Measurements from ENCODE around the gene CACHD1. TPM values are rescaled to one million over a fixed set of nuclear protein-coding genes. Genes with fewer than 3 reads are reported as not detected.

Gene CACHD1
- total RNA-seq, 1 experiment from 2014 or later = 8.4 TPM

- Histone ChIP-seq H4K20me1 (ENCODE audit: insufficient read depth) (no peaks in the 10 kb centered on the region), H3K79me2 (ENCODE audit: insufficient read depth, low read length) (no peaks in the 10 kb centered on the region), H3K9me3 (ENCODE audit: control insufficient read depth in 1 of 2, insufficient read depth in 1 of 2, low read depth in 1 of 2, low read length in 2 of 2) (no peaks in the 10 kb centered on the region), H3K27me3 (ENCODE audit: insufficient read depth, low read length) (no peaks in the 10 kb centered on the region), H3K36me3 (ENCODE audit: control insufficient read depth in 1 of 2, insufficient read depth in 2 of 2, low read length in 2 of 2) (no peaks in the 10 kb centered on the region), H3K4me3 (replicated peaks in 1 of 2; ENCODE audit: low read depth in 1 of 2, low read length in 2 of 2) (no peak overlapping the region), H3K9ac (ENCODE audit: low read length) (no peak overlapping the region), H3K4me1 (ENCODE audit: control insufficient read depth in 1 of 2, insufficient read depth in 2 of 2, low read length in 2 of 2) (no peaks in the 10 kb centered on the region), H3K9me2 (ENCODE audit: insufficient read depth) (no peaks in the 10 kb centered on the region), H3K27ac (ENCODE audit: low read depth, low read length) (no peak overlapping the region), H2AFZ (ENCODE audit: low read depth, low read length, poor library complexity, severe bottlenecking) (no peak overlapping the region), H3K4me2 (ENCODE audit: low read length) (no peak overlapping the region)
- CTCF ChIA-PET = no interaction called here
- RAD21 ChIA-PET (ENCODE audit: low non-redundant PET in 1 of 2, low total read pairs in 2 of 2, uncharacterized antibody in 2 of 2, unreplicated experiment in 2 of 2) = no interaction called here
- no TSS peak for BruUV-seq (replicated peaks)
- TF ChIP-seq SIN3A (IDR thresholded peaks at IDR 0.05; ENCODE audit: low read depth) (no peak), ZFX (IDR thresholded peaks at IDR 0.05) (no peak), JUND (IDR thresholded peaks at IDR 0.05) (no peak)
- TF ChIP-seq, protein P1, sequence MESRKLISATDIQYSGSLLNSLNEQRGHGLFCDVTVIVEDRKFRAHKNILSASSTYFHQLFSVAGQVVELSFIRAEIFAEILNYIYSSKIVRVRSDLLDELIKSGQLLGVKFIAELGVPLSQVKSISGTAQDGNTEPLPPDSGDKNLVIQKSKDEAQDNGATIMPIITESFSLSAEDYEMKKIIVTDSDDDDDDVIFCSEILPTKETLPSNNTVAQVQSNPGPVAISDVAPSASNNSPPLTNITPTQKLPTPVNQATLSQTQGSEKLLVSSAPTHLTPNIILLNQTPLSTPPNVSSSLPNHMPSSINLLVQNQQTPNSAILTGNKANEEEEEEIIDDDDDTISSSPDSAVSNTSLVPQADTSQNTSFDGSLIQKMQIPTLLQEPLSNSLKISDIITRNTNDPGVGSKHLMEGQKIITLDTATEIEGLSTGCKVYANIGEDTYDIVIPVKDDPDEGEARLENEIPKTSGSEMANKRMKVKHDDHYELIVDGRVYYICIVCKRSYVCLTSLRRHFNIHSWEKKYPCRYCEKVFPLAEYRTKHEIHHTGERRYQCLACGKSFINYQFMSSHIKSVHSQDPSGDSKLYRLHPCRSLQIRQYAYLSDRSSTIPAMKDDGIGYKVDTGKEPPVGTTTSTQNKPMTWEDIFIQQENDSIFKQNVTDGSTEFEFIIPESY (IDR thresholded peaks at IDR 0.05; ENCODE audit: extremely low read depth, insufficient replicate concordance, low read length) = no peak
- DNase-seq (ENCODE audit: low read depth, low spot score) (no peak), ATAC-seq (no peak)
- POLR2A ChIA-PET = no interaction called here
- intact Hi-C loops (cut with micrococcal nuclease) = no loop called here
These were observed 229.4 kb downstream of the CACHD1 start for GRCh38 chr1:64699327-64699726.

DNA sequence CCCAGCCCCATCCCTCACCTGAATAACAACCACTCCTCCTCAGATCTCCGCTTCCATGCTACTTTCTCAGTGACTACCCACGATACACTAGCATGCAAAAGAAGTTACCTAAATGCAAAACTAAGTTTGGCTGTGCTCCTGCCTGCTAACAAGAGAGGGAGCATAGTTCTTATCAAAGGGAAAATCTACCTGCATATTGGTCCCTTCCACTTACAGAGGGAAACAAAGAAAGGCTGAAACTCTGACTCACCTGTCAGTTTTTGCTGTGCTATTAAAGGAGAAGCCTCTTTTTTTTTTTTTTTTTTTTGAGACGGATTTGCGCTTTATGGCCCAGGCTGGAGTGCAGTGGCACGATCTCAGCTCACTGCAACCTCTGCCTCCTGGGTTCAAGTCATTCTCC, 231.1 kb downstream of the CACHD1 start:
- Histone ChIP-seq H3K9ac (ENCODE audit: low read length) (no peak overlapping the region), H3K9me3 (ENCODE audit: control insufficient read depth in 1 of 2, insufficient read depth in 1 of 2, low read depth in 1 of 2, low read length in 2 of 2) (no peaks in the 10 kb centered on the region), H3K4me3 (replicated peaks in 1 of 2; ENCODE audit: low read depth in 1 of 2, low read length in 2 of 2) (no peak overlapping the region), H3K79me2 (ENCODE audit: insufficient read depth, low read length) (no peaks in the 10 kb centered on the region), H2AFZ (ENCODE audit: low read depth, low read length, poor library complexity, severe bottlenecking) (no peak overlapping the region), H3K4me2 (ENCODE audit: low read length) (no peak overlapping the region), H3K9me2 (ENCODE audit: insufficient read depth) (no peaks in the 10 kb centered on the region), H3K27me3 (ENCODE audit: insufficient read depth, low read length) (no peaks in the 10 kb centered on the region), H3K36me3 (ENCODE audit: control insufficient read depth in 1 of 2, insufficient read depth in 2 of 2, low read length in 2 of 2) (no peaks in the 10 kb centered on the region), H4K20me1 (ENCODE audit: insufficient read depth) (no peaks in the 10 kb centered on the region), H3K27ac (ENCODE audit: low read depth, low read length) (no peak overlapping the region), H3K4me1 (ENCODE audit: control insufficient read depth in 1 of 2, insufficient read depth in 2 of 2, low read length in 2 of 2) (no peaks in the 10 kb centered on the region)
- BruUV-seq (replicated peaks) = no TSS peak
- ChIA-PET RAD21 (ENCODE audit: low non-redundant PET in 1 of 2, low total read pairs in 2 of 2, uncharacterized antibody in 2 of 2, unreplicated experiment in 2 of 2) (no interaction called here), CTCF (interaction anchor here (1.3 kb wide), 1 partner anchor 24 kb away, joined by 3 read pairs; no protein-coding TSS in a partner anchor), POLR2A (no interaction called here)
- no peak for DNase-seq (ENCODE audit: low read depth, low spot score)
- intact Hi-C loops (cut with micrococcal nuclease) = no loop called here
- no peak for ATAC-seq
- TF ChIP-seq REST (IDR thresholded peaks at IDR 0.05; ENCODE audit: low read depth) (no peak), EZH2phosphoT487 (IDR thresholded peaks at IDR 0.05; ENCODE audit: borderline replicate concordance) (no peak), FOSL1 (IDR thresholded peaks at IDR 0.05; ENCODE audit: low read depth) (no peak), SP1 (IDR thresholded peaks at IDR 0.05; ENCODE audit: low read depth) (no peak), ZFX (IDR thresholded peaks at IDR 0.05) (no peak), CEBPB (IDR thresholded peaks at IDR 0.05; ENCODE audit: low read depth) (no peak), EZH2 (IDR thresholded peaks at IDR 0.05) (no peak), TCF7L2 (IDR thresholded peaks at IDR 0.05; ENCODE audit: borderline replicate concordance, extremely low read depth, insufficient read depth, insufficient read length) (no peak), SRF (IDR thresholded peaks at IDR 0.05; ENCODE audit: low read depth) (no peak), POLR2AphosphoS5 (IDR thresholded peaks at IDR 0.05; ENCODE audit: low read depth, low read length) (no peak), RAD21 (IDR thresholded peaks at IDR 0.05; ENCODE audit: low read depth) (no peak)
- TF ChIP-seq, protein P2, sequence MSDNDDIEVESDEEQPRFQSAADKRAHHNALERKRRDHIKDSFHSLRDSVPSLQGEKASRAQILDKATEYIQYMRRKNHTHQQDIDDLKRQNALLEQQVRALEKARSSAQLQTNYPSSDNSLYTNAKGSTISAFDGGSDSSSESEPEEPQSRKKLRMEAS (IDR thresholded peaks at IDR 0.05) = no peak

Measured in HCT116 (cell line).